ENCODE results near the gene CLDN4. TPM values are rescaled to one million over a fixed set of nuclear protein-coding genes. Genes with fewer than 3 reads are reported as not detected.

Gene CLDN4
- total RNA-seq, 1 experiment from 2014 or later, result 15.6 TPM

- Histone ChIP-seq H2AFZ (ENCODE audit: low read length) (no peak overlapping the region), H3K56ac (ENCODE audit: insufficient read length, low read depth, low read length) (no peak overlapping the region), H3K9ac (ENCODE audit: extremely low read depth, insufficient read length, low read length) (no peak overlapping the region), H3T11ph (ENCODE audit: low read length) (no peak overlapping the region), H4K20me1 (ENCODE audit: control insufficient read depth, insufficient read depth, insufficient read length) (no peaks in the 10 kb centered on the region), H3K79me2 (ENCODE audit: insufficient read depth, low read length) (no peaks in the 10 kb centered on the region), H4K91ac (ENCODE audit: insufficient read length, low read depth, low read length) (no peak overlapping the region), H2BK5ac (ENCODE audit: insufficient read length, low read length) (no peak overlapping the region), H2BK15ac (ENCODE audit: low read depth, low read length) (no peak overlapping the region), H2BK20ac (ENCODE audit: low read depth, low read length, poor library complexity, severe bottlenecking) (no peak overlapping the region), H3K18ac (ENCODE audit: insufficient read length, low read depth, low read length) (no peak overlapping the region), H3K9me3 (ENCODE audit: control insufficient read depth, low read depth, low read length) (no peaks in the 10 kb centered on the region), H2AK5ac (ENCODE audit: insufficient read length, low read length) (no peak overlapping the region), H3K4me1 (ENCODE audit: insufficient read depth, low read length) (peaks cover under 1% of the 10 kb centered on the region), H4K5ac (ENCODE audit: insufficient read length, low read depth, low read length) (no peak overlapping the region), H3K79me1 (ENCODE audit: insufficient read depth, low read depth, low read length, poor library complexity, severe bottlenecking) (no peaks in the 10 kb centered on the region), H2BK12ac (ENCODE audit: insufficient read length, low read depth, low read length) (no peak overlapping the region), H3K27ac (ENCODE audit: insufficient read length, low read depth, low read length) (no peak overlapping the region), H2BK120ac (ENCODE audit: low read depth, low read length, poor library complexity, severe bottlenecking) (no peak overlapping the region), H3K23ac (ENCODE audit: insufficient read length, low read depth, low read length) (no peak overlapping the region), H3K4me2 (ENCODE audit: insufficient read depth, insufficient read length, low read length) (no peak overlapping the region), H3K23me2 (ENCODE audit: insufficient read length, low read depth, low read length, poor library complexity, severe bottlenecking) (peaks cover 3% of the 10 kb centered on the region), H4K8ac (replicated peaks; ENCODE audit: insufficient read length, low read depth, low read length) (no peak overlapping the region), H3K14ac (ENCODE audit: insufficient read depth, low read length) (no peak overlapping the region), H3K4ac (ENCODE audit: low read depth, low read length) (no peak overlapping the region), H3K27me3 (ENCODE audit: insufficient read depth, low read length) (no peaks in the 10 kb centered on the region)
- DNase-seq, result no peak
- H3K4me3 Mint-ChIP-seq, result no peak overlapping the region
- TF ChIP-seq CTCF (conservative IDR thresholded peaks at IDR 0.05), result no peak
- peaks cover under 1% of the 10 kb centered on the region for H3K27me3 Mint-ChIP-seq (ENCODE audit: low read depth)
- peaks cover 10 to 16% of the 10 kb centered on the region in 2 experiments for H3K4me1 Mint-ChIP-seq
- H3K36me3 Mint-ChIP-seq (ENCODE audit: insufficient read depth in 1 of 3, low read depth in 3 of 3), result peaks cover under 1 to 18% (median under 1%) of the 10 kb centered on the region in 3 experiments; a peak in 4 of 7 replicates
- peaks cover 0 to under 1% of the 10 kb centered on the region in 2 experiments; a peak in 3 of 5 replicates for H3K9me3 Mint-ChIP-seq
- WGBS (ENCODE audit: extremely low coverage, insufficient read length, low lambda C conversion rate), result no CpG with 5 or more reads among the region's 6 CpGs
- H3K27ac Mint-ChIP-seq, result peak overlapping the region; percentile 2 to 67 (median 57); a peak in 4 of 7 replicates
Observed at GRCh38 chr7:73838642-73839041, 7.8 kb downstream of the CLDN4 start.
